A549 (cell line): ENCODE data around the gene RPN2.

ENCODE experiments used
- CEBPB ChIP-seq, 2 experiments: fragments of >200 bp in 1 of 2; sonication (Bioruptor Twin) in 1 of 2; formaldehyde crosslinking in 1 of 2; IDR thresholded peaks; 2 replicates each; pipeline ENCODE4 v1.6.1; 2012 to 2016
- CTCF ChIP-seq: fragments of >200 bp; sonication (Bioruptor Twin); formaldehyde crosslinking; IDR thresholded peaks from 3 replicates; pipeline ENCODE4 v1.5.1; 2016
- EP300 ChIP-seq, 2 experiments: fragments of >200 bp; sonication (Bioruptor Twin); formaldehyde crosslinking; IDR thresholded peaks; 2 replicates in 1 of 2; 3 replicates in 1 of 2; pipeline ENCODE4 v1.6.1; 2016 to 2017
- ESRRA ChIP-seq: fragments of 150-350 bp; IDR thresholded peaks from 2 replicates; pipeline ENCODE4 v1.6.1; 2014; ENCODE audit warnings: mild to moderate bottlenecking, low read length, borderline replicate concordance
- KDM1A ChIP-seq: fragments of 200-600 bp; sonication (generic); IDR thresholded peaks from 2 replicates; pipeline ENCODE4 v1.6.1; 2016; ENCODE audit warnings: low read depth, mild to moderate bottlenecking
- PHF8 ChIP-seq: fragments of 200-600 bp; sonication (generic); IDR thresholded peaks from 2 replicates; pipeline ENCODE4 v1.6.1; 2016; ENCODE audit warnings: low read depth, mild to moderate bottlenecking, antibody characterized with exemption, moderate library complexity, borderline replicate concordance
- POLR2A ChIP-seq: IDR thresholded peaks from 2 replicates; pipeline ENCODE4 v1.6.1; 2012; ENCODE audit warnings: mild to moderate bottlenecking, low read length
- RAD21 ChIP-seq, 2 experiments: fragments of >200 bp in 1 of 2; sonication (Bioruptor Twin) in 1 of 2; formaldehyde crosslinking in 1 of 2; IDR thresholded peaks in 1 of 2; conservative IDR thresholded peaks in 1 of 2; 2 replicates in 1 of 2; 3 replicates in 1 of 2; pipeline ENCODE4 v1.6.1; 2012 to 2018; ENCODE audit warnings: inconsistent platforms in 1 of 2
- REST ChIP-seq: fragments of 200-600 bp; sonication (generic); IDR thresholded peaks from 2 replicates; pipeline ENCODE4 v1.6.1; 2016; ENCODE audit warnings: antibody characterized with exemption, mild to moderate bottlenecking, moderate library complexity
- RNF2 ChIP-seq: fragments of 200-600 bp; sonication (generic); IDR thresholded peaks from 2 replicates; pipeline ENCODE4 v1.6.1; 2016; ENCODE audit warnings: low read depth, mild to moderate bottlenecking, antibody characterized with exemption, moderate library complexity, borderline replicate concordance
- SMC3 ChIP-seq: fragments of >200 bp; sonication (Bioruptor Twin); formaldehyde crosslinking; IDR thresholded peaks from 3 replicates; pipeline ENCODE4 v1.6.1; 2018; ENCODE audit warnings: inconsistent platforms
- SREBF2 ChIP-seq: fragments of 450-650 bp; IDR thresholded peaks from 2 replicates; pipeline ENCODE4 v1.6.1; 2014; ENCODE audit warnings: mild to moderate bottlenecking, moderate library complexity
- ZFP36 ChIP-seq: fragments of 450-650 bp; IDR thresholded peaks from 2 replicates; pipeline ENCODE4 v1.6.1; 2014; ENCODE audit warnings: borderline replicate concordance; ENCODE audit not compliant: partially characterized antibody
- ZSCAN20 ChIP-seq: fragments of 250-450 bp; sonication (Bioruptor Pico); IDR thresholded peaks from 2 replicates; pipeline ENCODE4 v1.8.0; 2022; ENCODE audit warnings: mild to moderate bottlenecking, moderate library complexity

GRCh38 chr20:37288091-37288490 is 109.0 kb downstream of the RPN2 start:
- TF ChIP-seq CTCF (no peak), ESRRA (no peak), RAD21 (conservative IDR thresholded peaks at IDR 0.05 in 1 of 2, IDR thresholded peaks at IDR 0.05 in 1 of 2) (no peak), CEBPB (IDR thresholded peaks at IDR 0.05) (no peak), PHF8 (no peak), EP300 (IDR thresholded peaks at IDR 0.05) (no peak), ZFP36 (no peak), REST (no peak), SREBF2 (no peak), KDM1A (no peak), SMC3 (no peak), POLR2A (no peak), RNF2 (no peak), ZSCAN20 (no peak)
